Right atrium auricular region (tissue), 2 donors: ENCODE results near the gene GCKR. TPM values are rescaled to one million over a fixed set of nuclear protein-coding genes. Genes with fewer than 3 reads are reported as not detected.
"Not testable (repeated sequence)": the region's sequence is repeated elsewhere in the genome, so short reads cannot be mapped to it uniquely, and the experiment has no call there.

ENCODE experiments used
- DNase-seq: peaks from one replicate; pipeline ENCODE4 v3.0.0-alpha.2; 2019; ENCODE audit warnings: low spot score
- H3K27ac ChIP-seq, 2 donors: fragments of 200-600 bp; sonication (generic); 1 replicate in 1 of 2; 2 replicates in 1 of 2; pipeline ENCODE4 v1.5.1; 2016 to 2019
- H3K27me3 ChIP-seq, 2 donors: fragments of 200-600 bp; sonication (generic); one replicate each; pipeline versions ENCODE4 v1.5.1 to v1.6.0; 2017 to 2019
- H3K36me3 ChIP-seq: fragments of 200-600 bp; sonication (generic); one replicate; pipeline ENCODE4 v1.5.1; 2016
- H3K4me1 ChIP-seq, 2 donors: fragments of 200-600 bp; sonication (generic); one replicate each; pipeline versions ENCODE4 v1.5.1 to v1.6.0; 2017 to 2019
- H3K4me3 ChIP-seq, 2 donors: fragments of 200-600 bp; sonication (generic); 1 replicate in 1 of 2; 2 replicates in 1 of 2; pipeline ENCODE4 v1.5.1; 2017 to 2019; ENCODE audit warnings: mild to moderate bottlenecking in 1 of 2, moderate library complexity in 1 of 2
- H3K9me3 ChIP-seq, 2 donors: fragments of 200-600 bp; sonication (generic); one replicate each; pipeline ENCODE4 v1.5.1; 2019
- total RNA-seq, 2 donors: library from RNA; depleted of rRNA; stranded (reverse); fragments of >200 nt; gene quantifications; one replicate each; pipeline ENCODE4 v1.1.0, GENCODE V29; 2016
- TF ChIP-seq, protein P1 (sequence below), 2 donors: fragments of 200-600 bp; sonication (generic); IDR thresholded peaks; one replicate each; pipeline ENCODE4 v1.5.1; 2019; ENCODE audit warnings: antibody characterized with exemption in 2 of 2

GCKR gene
- total RNA-seq, 2 donors from 2014 or later, result 1.9 TPM; not detected in 1

- Histone ChIP-seq H3K9me3 (peaks cover 0 to 14% of the 10 kb centered on the region in 2 donors), H3K27ac (no peak overlapping the region), H3K36me3 (no peaks in the 10 kb centered on the region), H3K4me1 (no peaks in the 10 kb centered on the region), H3K27me3 (no peaks in the 10 kb centered on the region), H3K4me3 (no peak overlapping the region)
- TF ChIP-seq, protein P1, sequence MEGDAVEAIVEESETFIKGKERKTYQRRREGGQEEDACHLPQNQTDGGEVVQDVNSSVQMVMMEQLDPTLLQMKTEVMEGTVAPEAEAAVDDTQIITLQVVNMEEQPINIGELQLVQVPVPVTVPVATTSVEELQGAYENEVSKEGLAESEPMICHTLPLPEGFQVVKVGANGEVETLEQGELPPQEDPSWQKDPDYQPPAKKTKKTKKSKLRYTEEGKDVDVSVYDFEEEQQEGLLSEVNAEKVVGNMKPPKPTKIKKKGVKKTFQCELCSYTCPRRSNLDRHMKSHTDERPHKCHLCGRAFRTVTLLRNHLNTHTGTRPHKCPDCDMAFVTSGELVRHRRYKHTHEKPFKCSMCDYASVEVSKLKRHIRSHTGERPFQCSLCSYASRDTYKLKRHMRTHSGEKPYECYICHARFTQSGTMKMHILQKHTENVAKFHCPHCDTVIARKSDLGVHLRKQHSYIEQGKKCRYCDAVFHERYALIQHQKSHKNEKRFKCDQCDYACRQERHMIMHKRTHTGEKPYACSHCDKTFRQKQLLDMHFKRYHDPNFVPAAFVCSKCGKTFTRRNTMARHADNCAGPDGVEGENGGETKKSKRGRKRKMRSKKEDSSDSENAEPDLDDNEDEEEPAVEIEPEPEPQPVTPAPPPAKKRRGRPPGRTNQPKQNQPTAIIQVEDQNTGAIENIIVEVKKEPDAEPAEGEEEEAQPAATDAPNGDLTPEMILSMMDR (IDR thresholded peaks at IDR 0.05), result no peak
- DNase-seq, result no peak
These were observed 52.7 kb downstream of the GCKR start for GRCh38 chr2:27549303-27549702.

DNA sequence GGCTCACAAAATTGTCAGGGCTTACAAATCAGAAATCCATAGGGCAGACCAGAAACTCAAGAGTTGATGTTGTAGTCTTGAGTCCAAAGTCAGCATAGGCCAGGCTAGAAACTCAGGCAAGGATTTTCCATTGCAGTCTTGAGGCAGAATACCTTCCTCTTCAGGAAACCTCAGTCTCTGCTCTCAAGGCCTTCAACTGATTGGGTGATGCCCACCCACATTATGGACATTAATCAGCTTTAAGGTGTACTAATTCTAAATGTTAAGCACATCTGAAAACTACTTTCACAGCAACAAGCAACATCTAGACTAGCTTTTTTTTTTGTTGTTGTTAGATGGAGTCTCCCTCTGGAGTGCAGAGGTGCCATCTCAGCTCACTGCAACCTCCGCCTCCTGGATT is 54.9 kb downstream of the GCKR start:
- TF ChIP-seq, protein P1 (IDR thresholded peaks at IDR 0.05), result no peak
- Histone ChIP-seq H3K4me3 (no peak overlapping the region), H3K9me3 (peaks cover 0 to under 1% of the 10 kb centered on the region in 2 donors), H3K36me3 (no peaks in the 10 kb centered on the region), H3K4me1 (no peaks in the 10 kb centered on the region), H3K27ac (no peak overlapping the region), H3K27me3 (no peaks in the 10 kb centered on the region)
- no peak for DNase-seq

- H3K27me3 ChIP-seq, result no peaks in the 10 kb centered on the region
- TF ChIP-seq, protein P1 (IDR thresholded peaks at IDR 0.05), result no peak
- no peak for DNase-seq
These were observed 56.3 kb downstream of the GCKR start for GRCh38 chr2:27552941-27553340.

GRCh38 chr2:27554451-27554850 is 57.8 kb downstream of the GCKR start:
- not testable (repeated sequence) for H3K27ac ChIP-seq, H3K4me1 ChIP-seq, H3K9me3 ChIP-seq, H3K4me3 ChIP-seq, H3K27me3 ChIP-seq, DNase-seq, H3K36me3 ChIP-seq

More at GRCh38 chr2:27552941-27553340, 56.3 kb downstream of the GCKR start:
- no peak overlapping the region for H3K27ac ChIP-seq
- H3K36me3 ChIP-seq, result no peaks in the 10 kb centered on the region
- H3K4me1 ChIP-seq, result no peaks in the 10 kb centered on the region
- H3K4me3 ChIP-seq, result no peak overlapping the region
- no peaks in the 10 kb centered on the region for H3K9me3 ChIP-seq

GRCh38 chr2:27559228-27559627 is 62.6 kb downstream of the GCKR start:
- no peaks in the 10 kb centered on the region for H3K36me3 ChIP-seq
- no peak overlapping the region for H3K27ac ChIP-seq
- H3K27me3 ChIP-seq, result no peaks in the 10 kb centered on the region
- TF ChIP-seq, protein P1 (IDR thresholded peaks at IDR 0.05), result no peak
- H3K4me1 ChIP-seq, result no peaks in the 10 kb centered on the region
- no peak overlapping the region for H3K4me3 ChIP-seq
- no peak for DNase-seq
- H3K9me3 ChIP-seq, result no peaks in the 10 kb centered on the region

- DNase-seq, result no peak
- H3K4me3 ChIP-seq, result no peak overlapping the region
- H3K36me3 ChIP-seq, result no peaks in the 10 kb centered on the region
- TF ChIP-seq, protein P1 (IDR thresholded peaks at IDR 0.05), result no peak
- no peaks in the 10 kb centered on the region for H3K27me3 ChIP-seq
- H3K9me3 ChIP-seq, result no peaks in the 10 kb centered on the region
- no peaks in the 10 kb centered on the region for H3K4me1 ChIP-seq
- H3K27ac ChIP-seq, result no peak overlapping the region
These were observed 64.4 kb downstream of the GCKR start for GRCh38 chr2:27561060-27561459.
